ENCODE data around the gene CENPV.

DNA sequence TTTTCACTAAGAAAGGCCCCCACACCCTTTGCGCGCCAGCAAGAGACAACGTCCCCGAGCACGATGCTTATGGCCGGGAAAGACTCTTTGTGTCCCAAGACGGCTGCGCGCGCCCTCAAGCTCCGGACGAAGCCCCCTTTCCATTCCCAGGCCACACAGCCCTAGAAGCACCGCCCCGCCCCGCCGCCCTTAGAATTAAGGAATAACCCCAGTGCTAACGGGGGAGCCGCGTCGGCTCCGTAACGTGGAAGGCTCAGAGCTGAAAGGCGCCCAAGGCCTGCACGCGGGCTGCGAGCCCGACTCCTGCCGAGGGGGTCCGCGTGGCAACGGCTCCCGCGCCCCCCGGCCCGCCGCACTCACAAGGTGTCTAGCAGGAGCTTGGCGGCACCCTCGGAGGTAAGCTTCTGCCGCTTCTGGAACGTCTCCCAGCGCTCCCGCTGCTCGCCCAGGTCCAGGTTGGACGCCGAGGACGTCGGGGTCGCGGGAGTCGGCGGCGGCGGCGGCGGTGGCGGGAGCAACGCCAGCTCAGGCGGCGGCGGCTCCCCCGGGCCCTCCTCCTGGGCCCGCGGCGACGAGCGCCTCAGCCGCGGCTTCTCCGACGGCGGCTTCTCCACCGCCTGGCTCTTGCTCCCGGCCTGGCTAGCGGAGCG, 477 bp downstream of the CENPV start:
- TF ChIP-seq, protein P1, sequence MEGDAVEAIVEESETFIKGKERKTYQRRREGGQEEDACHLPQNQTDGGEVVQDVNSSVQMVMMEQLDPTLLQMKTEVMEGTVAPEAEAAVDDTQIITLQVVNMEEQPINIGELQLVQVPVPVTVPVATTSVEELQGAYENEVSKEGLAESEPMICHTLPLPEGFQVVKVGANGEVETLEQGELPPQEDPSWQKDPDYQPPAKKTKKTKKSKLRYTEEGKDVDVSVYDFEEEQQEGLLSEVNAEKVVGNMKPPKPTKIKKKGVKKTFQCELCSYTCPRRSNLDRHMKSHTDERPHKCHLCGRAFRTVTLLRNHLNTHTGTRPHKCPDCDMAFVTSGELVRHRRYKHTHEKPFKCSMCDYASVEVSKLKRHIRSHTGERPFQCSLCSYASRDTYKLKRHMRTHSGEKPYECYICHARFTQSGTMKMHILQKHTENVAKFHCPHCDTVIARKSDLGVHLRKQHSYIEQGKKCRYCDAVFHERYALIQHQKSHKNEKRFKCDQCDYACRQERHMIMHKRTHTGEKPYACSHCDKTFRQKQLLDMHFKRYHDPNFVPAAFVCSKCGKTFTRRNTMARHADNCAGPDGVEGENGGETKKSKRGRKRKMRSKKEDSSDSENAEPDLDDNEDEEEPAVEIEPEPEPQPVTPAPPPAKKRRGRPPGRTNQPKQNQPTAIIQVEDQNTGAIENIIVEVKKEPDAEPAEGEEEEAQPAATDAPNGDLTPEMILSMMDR (IDR thresholded peaks at IDR 0.05 in 4 of 5, conservative IDR thresholded peaks at IDR 0.05 in 1 of 5), result no peak
- TF ChIP-seq POLR2A (IDR thresholded peaks at IDR 0.05), result no peak

Data from gastrocnemius medialis (tissue), 4 donors.